MV-4-11 (cell line): ENCODE results near the gene AIF1L.

Experiments used
- DNase-seq: peaks from one replicate; lab custom pipeline; 2025; lab: John Stamatoyannopoulos, UW

Gene AIF1L

GRCh38 chr9:131096269-131097125, at the start of gene AIF1L:
AIF1L (plus strand) TSS chr9:131096531; CDS start chr9:131096630, 99 bp downstream.
- no peak for DNase-seq

GRCh38 chr9:131046581-131047202, 49.6 kb upstream of the AIF1L start:
- peak; percentile 56 for DNase-seq

GRCh38 chr9:131048332-131048731, 48.0 kb upstream of the AIF1L start:
- DNase-seq, result peak; percentile 41

GRCh38 chr9:131048820-131049219, 47.5 kb upstream of the AIF1L start:
- no peak for DNase-seq

GRCh38 chr9:131049829-131050715, 46.3 kb upstream of the AIF1L start:
- peak; percentile 16 for DNase-seq

GRCh38 chr9:131050831-131051230, 45.5 kb upstream of the AIF1L start:
- no peak for DNase-seq

GRCh38 chr9:131051592-131052517, 44.5 kb upstream of the AIF1L start:
- no peak for DNase-seq

- DNase-seq, result no peak
These were observed 42.4 kb upstream of the AIF1L start for GRCh38 chr9:131053896-131054295.

GRCh38 chr9:131056781-131057506, 39.4 kb upstream of the AIF1L start:
- DNase-seq, result no peak

- no peak for DNase-seq
These were observed 35.3 kb upstream of the AIF1L start for GRCh38 chr9:131060900-131061630.

- DNase-seq, result no peak
These were observed 33.4 kb upstream of the AIF1L start for GRCh38 chr9:131062969-131063368.

- DNase-seq, result no peak
These were observed 30.7 kb upstream of the AIF1L start for GRCh38 chr9:131065599-131065998.

GRCh38 chr9:131067625-131068024, 28.7 kb upstream of the AIF1L start:
- no peak for DNase-seq

GRCh38 chr9:131068076-131068816, 28.1 kb upstream of the AIF1L start:
- DNase-seq, result no peak

- no peak for DNase-seq
These were observed 26.6 kb upstream of the AIF1L start for GRCh38 chr9:131069699-131070098.

GRCh38 chr9:131072107-131072870, 24.0 kb upstream of the AIF1L start:
- DNase-seq, result no peak

GRCh38 chr9:131072871-131073237, 23.5 kb upstream of the AIF1L start:
- DNase-seq, result no peak
